Stimulated activated CD4-positive, alpha-beta T cell treated with anti-CD3 and anti-CD28 coated beads, Interleukin-12 subunit alpha, Interleukin-12 subunit beta, amount 100 ng/mL, for 24 hours (primary cell): ENCODE measurements around the gene ANO6.

Source experiments
- DNase-seq, 2 experiments: peaks; one replicate each; pipeline ENCODE4 v3.0.0-alpha.2; 2020; ENCODE audit warnings: low read depth in 2 of 2

The ANO6 gene

DNA sequence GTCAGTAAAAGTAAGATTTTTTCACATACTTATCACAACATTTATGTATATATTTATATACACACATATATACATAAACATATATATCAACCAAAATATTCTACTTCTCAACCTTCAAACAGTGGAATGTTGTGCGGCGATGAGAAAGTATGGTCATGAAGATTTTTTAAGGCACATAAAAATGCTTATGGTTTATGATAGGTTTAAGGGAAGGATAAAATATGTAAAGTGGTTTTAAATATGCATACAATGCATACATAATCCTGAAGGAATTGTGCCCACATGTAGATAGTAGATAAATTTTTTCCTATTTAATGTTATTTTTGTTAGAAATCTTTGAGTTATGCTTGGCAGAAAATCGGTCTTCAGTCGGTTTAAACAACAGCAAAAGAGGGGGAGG, 182.7 kb downstream of the ANO6 start:
- DNase-seq: no peak

DNA sequence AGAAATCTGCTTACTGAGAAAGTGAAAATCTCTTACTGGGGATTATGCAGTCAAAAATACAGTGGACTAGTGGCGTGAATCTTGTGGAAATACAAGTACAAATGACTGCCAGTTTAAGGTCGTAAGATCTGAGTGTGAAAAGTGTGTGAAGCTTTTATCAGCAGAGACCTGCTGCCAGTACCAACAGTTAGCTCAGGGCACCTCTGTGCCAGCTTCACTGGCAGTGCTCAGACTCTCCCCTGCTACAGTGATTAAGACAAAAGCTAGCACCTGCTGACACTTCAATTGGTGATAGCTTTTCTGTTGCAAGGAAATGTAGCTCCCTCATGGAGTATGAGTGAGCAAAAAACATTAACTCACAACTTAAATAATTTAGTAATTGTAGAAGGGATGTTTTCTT, 185.1 kb downstream of the ANO6 start:
- no peak for DNase-seq

DNA sequence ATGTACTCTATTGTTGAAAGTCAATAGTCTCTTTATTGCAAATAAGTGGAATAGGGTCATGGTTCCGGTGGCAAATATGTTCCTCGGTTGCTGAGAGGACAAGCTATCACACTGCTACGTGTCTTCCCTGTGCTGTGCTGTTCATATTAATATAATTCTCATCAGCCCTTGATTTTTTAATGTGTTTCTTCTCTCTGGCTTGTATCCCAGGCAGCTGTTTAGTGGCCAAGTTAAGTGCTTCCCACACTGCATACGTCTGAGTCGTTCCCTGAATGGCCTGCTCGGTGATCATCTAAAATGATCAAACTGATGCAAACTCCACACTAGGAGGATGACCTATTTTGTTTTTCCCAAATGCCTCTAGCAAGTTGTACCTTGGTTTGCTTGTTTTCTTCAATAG, 186.4 kb downstream of the ANO6 start:
- no peak for DNase-seq

DNA sequence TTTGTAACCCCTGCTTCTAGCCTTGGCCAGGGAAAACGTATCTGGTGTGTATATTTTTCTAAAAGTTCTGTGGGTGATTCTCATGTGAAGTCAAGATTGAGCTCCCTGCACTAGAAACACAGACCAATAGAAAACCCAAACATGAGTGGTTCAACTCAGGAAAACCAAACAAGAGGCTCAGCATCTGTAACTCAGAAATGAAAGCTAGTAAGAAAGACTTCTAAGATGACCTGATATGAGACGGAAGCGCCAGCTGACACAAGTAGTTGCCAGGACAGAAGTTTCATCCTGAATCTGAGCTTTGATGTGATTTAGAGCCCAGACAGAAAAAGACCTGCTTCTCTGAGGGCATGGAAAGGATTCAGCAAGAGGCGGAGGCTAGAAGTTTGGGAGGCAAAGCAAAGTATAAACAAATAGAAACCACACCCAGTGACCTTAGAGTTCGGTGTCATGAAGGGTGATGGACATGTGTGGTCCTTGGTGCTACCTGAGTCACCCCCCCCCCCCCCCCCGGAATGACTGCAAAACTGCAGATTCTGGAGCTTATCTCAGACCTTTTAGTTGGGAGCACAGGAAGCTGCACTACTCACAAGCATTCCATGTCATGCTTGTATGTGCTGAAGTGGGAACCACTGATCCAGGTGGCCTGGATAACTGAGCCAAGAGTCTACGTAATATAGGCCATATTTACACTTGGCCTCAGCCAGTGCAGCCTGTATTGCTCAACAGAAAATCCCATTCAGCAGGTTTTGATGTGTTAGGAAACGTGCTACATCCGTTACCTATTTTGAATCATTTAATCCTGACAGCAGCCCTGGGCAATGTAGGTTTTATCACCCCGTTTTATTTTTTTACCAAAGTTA, 191.3 kb downstream of the ANO6 start:
- DNase-seq: no peak

DNA sequence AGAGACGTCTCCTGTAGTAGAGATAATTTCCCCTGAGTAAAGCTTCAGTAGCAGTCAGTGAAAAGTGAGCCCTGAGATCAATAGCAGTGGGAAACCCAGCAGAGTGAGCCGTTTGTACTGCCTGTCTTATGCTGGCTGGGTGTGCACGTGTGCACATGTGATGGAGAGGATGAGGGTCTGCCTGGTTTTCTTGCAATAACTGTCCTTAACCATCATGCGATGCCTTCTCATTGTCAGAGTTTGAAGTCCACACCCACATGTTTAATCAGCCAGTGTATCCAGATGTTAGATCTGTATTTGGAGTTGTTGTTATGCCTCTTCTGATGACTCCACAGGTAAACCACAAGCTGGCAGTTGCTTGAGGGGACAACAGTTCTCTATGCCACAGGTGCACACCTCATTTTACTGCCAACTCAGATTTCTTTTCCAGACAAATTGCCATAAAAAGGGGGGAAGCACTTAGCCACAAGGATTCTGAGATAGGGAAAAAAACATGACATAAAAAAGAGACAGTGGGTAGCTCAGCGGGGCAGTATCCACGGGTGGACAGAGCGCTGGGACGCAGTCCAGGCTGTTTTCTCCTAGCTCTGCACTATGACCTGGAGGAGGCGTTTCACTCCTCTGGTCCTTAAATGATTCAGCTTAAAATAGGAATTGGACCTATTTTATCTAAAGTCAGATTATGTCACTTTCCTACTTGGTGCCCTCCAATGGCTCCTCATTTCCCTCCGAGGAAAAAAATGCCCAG, 192.3 kb downstream of the ANO6 start:
- no peak for DNase-seq

DNA sequence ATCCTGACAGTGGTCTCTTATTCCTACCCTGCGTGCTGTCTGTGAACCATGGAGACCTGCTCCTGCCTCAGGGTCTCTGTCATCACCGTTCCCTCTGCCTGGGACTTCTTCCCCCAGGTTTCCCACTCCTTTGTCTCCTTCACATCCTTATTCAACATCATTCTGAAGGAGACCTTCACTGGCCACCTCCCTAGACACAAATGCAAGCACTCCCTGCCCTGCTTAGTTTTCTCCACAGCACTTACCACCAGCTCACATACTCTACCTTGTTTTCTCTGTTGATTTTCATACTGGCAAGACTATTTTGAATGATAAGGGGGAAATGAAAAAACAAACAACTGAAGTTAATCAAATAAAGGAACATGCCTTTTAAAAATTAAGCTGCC, 192.8 kb downstream of the ANO6 start:
- no peak for DNase-seq

DNA sequence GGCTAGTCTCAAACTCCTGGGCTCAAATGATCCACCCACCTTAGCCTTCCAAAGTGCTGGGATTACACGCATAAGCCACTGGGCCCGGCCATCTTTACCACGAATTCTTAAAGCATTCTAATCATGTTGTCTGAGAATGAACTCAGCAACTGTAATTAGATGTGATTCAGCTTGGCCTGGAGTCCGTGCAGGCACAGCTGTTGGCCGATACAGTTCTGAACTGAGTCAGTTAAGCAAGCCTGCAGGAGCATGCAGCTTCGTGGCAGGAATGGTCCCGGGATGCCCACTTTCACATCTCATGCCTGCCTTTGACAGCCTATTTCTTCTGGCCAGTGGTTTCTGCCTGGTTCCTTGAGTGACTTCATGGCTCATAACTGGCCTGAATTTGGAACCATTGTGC, 194.1 kb downstream of the ANO6 start:
- DNase-seq: no peak

DNA sequence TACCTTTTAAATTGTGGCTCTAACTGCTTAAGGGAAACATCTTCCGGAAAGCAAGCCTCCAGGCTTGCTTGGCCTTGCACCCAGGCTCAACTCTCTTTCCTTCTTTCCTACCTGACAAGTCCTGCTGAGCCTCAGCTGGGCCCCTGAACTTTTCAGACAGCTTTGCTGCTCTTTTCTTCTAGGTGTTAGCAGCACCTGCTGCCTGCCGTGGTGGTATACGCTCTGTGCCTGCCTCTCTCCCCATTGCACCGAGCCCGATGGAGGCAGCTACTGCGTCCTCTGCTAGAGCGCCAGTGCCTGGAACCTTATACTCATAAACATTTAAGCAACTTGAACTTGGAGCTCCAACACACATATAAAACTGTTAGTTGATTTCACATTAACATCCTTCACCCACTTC, 195.7 kb downstream of the ANO6 start:
- no peak for DNase-seq

DNA sequence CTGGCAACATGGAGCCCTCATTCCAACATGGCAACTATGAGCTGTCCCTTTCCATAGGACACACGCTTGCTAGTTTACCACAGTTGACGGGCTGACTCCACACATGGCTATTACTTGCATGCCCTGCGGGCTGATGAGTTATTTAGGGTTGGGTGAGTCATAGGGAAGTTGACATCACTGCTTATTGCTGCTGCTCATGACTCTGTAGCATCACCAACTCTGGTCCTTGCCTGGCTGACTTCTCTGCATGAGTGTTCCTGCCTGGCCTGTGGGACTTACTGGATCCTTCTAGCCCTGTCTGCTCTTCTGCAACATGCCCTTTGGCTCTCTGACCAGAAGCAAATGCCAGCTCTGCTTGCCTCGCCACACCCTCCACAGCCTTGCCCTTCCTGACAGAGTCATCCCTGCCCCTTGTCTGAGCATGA, 199.5 kb downstream of the ANO6 start:
- peak in 1 of 2 experiments; percentile 3 for DNase-seq

DNA sequence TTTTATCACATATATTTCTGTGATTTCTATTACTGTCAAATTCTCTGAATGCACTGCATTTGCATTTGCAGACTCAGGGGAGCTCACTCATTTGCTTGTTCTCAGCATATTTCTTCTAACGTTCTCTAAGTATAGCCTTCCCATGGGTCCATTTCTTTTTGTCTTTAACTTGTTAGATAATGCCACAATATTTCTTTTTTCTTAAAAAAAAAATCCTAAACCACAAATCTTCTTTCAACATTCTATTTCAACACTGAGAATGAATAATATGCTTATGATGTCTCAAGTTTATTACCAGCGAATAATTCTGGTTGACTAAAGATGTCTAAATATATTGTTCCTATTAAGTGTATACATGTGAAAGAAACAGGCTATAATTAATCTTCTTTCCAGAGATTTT, 200.2 kb downstream of the ANO6 start:
- no peak for DNase-seq

DNA sequence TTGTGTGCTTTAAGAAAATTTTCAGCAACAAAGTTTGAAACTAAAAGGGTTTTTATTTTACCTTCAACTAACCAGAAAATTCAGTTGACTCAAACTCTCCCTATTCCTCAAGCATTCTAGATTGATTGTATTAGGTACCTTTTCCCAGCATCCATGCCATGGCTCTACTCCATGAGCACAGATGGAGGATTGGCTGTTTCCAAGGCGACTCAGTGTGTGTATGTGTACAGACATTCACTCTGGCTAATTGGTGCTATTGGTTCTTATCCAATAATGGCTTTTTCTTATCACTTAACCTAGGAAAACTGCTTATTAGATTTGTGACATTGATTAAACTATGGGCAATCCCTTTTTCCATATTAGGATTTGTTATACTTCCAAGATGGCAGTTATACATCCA, 202.6 kb downstream of the ANO6 start:
- DNase-seq: no peak

DNA sequence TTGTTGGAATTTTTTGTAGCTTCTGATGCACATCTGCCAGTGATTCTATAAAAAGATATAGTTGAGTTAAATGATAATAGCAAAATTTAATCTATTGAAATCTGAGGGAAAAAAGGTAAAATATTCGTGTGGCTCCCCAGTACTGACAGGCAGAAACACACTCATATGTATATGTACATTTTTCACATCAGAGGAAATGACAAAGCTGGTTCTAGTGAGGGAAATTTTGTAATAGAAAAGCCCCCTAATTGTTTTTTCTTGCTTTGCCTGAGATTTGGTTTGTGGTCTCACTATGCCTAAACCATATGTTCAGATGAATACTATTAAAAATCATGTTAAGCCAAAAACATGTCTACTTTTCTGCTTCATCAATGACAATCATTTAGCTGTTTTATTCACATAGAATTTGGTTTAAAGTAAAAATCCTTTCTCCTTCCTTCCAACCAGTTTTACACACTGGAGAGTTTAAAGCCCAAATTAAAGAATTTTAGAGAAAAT, 203.5 kb downstream of the ANO6 start:
- DNase-seq: no peak

DNA sequence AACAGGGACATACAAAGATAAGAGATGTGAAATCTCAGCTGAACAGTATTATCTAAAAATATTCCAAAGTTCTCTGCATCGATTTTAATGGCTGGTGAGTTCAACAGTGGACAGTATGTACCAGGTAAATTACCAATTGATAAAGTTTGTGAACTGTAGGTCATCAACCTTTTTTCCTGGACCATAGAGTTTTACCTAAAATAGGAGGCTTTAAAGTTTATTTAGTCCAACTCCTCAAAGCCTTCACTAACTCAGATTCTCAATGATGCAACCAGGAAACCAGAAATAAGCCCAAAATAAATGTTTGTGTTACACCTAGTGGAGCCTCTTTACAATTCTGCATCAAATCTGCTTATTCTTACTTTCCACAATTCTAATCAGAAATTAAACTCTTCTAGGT, 205.8 kb downstream of the ANO6 start:
- DNase-seq: no peak

DNA sequence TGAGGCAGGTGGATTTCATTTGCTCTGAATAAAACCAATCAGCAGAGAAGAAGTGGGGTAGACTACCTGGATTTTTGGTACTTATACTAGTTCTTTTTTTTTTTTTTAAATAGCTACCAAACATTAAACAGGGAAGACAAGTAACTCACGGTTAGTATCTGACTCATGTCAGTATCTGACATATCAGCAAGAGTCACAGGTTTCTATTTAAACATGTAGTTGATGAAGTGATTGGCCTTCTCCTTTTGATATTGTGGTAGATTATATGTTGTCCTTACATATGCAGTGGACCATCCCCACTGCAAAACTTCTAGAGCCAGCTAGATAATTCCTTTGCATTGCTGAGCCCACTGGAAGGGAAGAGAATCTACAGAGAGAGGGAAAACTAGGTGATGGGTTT, 208.0 kb downstream of the ANO6 start:
- no peak for DNase-seq

DNA sequence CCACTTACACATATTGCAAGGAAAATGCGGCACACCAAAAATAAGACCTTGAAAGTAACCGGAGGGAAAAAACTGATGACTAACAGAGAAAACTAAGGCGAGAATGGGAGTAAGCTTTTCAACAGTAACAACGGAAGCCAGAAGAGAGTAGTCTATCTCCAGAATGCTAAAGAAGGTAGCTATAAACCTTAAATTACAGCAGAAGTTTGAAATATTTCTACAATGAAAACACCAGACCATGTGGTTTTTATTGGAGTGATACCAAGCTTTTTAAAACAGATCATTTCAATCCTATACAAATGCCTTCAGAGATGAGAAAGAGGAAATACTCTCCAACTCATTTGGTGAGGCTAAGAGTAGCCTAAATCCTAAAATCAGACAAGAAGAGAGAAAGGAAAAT, 209.5 kb downstream of the ANO6 start:
- DNase-seq: no peak

DNA sequence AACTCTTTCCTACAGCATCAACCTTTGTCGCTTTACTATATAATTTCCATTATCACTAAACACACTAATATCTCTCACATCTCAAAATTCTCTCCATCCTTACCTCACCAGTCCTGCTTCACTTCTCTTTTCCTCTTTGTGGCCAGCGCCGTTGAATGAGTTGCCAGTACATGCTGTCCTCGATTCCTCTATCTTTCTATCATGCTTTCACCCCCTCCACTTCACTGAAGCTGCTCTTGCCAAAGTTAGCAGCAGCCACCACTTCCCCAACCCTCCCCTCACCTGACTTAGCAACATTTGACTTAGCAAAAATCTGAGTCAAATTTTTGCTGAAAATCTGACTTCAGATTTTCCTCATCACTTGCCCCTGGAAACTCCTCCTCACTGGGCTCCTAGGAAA, 210.4 kb downstream of the ANO6 start:
- DNase-seq: no peak

DNA sequence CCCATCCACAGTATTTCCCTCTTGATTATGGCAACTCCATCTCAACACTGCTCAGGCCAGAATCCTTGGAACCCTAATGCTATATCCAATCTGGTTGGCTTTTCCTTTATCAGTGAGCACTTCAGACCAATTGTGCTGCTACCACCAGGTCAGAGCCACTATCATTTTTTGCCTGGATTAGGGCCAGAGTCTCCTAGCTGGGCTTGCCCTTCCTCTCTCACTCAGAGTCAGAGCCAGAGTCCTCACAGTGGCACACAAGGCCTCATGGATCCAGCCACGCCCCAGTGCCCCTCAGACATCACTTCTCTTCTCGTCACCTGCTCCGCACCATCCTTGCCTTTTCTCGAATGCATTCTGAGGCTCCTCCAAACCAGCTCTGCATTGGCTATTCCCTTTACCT, 211.1 kb downstream of the ANO6 start:
- DNase-seq: no peak

DNA sequence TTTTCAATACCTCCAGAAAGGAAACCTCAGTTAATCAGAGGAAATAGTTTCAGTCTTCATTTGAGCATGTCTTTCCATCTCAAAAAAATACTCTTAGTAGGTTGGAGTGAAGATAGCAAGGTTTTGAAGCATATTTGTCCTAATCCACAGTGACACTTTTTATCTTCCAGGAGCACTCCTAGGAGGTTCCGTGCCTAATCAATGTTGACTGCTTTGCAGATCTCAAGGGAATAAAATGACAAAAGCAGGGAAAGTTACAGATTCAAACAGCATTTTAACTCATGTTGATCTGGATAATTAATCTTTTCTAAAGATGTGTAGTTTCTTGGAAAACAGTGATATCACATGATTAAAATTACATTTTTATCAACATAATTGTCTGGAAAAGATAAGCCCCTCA, 213.9 kb downstream of the ANO6 start:
- DNase-seq: no peak

DNA sequence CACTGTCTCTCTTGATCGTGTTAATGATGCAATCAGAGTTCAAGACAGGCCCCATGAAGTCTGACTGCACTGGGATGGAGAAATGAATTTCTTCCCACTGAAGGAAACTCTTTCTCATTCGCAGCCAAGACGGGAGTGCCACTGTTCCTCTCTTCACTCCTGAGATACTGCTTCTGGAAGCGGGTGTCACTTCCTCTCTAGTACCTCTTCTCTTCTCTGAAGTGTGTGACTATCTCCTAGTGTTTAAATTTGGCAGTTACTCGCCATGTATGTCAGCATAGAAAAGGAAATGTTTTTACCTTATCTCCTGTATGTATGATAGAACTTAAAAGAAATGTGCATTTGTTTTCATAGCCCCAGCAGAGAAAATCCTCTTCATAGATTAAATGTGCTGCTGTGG, 215.2 kb downstream of the ANO6 start:
- no peak for DNase-seq

DNA sequence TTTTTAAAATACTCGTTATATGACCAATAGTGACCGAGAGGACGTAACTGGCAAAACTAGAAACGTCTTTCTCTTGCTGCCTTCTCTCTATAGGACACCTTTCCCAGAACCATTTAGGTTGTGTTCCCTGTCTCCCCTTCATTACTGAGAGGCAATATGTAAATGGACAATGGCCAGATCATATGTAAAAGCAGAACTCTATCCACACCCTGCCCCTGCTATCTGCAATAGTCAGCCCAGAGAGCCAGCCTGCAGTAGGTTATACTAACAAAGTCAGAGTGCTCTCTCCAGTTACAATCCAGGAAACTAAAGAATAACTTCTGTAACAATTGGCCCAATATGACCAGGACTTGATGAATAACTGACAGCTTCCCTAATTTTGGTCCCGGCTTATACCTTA, 216.8 kb downstream of the ANO6 start:
- DNase-seq: no peak

DNA sequence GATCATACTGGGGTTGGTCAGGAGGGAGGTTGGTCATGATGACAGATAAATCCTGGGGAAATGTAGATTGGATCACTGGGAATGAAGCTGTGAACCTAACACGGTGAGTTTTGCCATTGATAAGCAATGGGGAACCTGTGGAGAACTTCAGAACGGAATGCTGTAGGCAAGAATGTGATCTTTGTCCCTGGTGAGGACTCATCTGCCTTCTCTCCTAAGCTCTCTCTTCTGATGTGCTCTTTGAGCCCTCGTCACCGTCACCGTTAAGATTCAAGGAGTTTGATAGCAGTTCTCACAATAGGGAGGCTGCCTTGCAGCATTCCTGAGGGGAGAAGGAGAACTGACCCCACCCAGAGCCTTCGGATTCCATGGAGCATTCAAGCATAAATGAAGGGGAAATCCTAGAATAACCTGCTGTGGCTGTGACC, 217.6 kb downstream of the ANO6 start:
- no peak for DNase-seq

DNA sequence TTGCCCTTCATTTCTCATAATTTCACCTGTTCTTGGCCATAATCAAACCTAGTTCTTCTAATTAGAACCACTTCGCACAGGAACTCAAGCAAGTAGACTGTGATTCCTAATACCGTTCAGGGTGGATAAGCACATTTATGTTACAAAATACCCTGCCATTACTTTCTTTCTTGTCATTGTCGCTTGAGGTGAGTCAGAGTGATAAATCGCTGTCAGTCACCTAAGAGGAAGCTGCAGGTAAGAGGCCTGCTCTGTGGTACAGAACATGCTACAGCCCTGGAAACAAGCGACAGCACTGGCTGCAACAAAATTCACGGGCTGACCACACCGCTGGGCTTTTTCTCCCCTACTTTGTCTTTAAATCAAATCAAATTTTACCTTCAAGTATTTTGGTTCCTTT, 218.2 kb downstream of the ANO6 start:
- no peak for DNase-seq
